CD8-positive, alpha-beta memory T cell (primary cell): ENCODE data around the gene FPGS. TPM values are rescaled to one million over a fixed set of nuclear protein-coding genes. Genes with fewer than 3 reads are reported as not detected.

Experiments used
- CTCF ChIA-PET: fragments of 350-600 bp; sonication (Branson Sonifier 250); formaldehyde crosslinking; loops from one replicate; lab custom pipeline; 2021; ENCODE audit warnings: antibody characterized with exemption; lab: Charles Lee
- POLR2A ChIA-PET: fragments of 350-600 bp; sonication (Branson Sonifier 250); formaldehyde crosslinking; loops from one replicate; lab custom pipeline; 2021; ENCODE audit warnings: antibody characterized with exemption; lab: Charles Lee
- DNase-seq, 5 donors: peaks; one replicate each; pipeline versions ENCODE4 v3.0.0 to v3.0.0-alpha.2; 2020 to 2022; ENCODE audit warnings: mixed read lengths in 1 of 5
- H3K27ac ChIP-seq: one replicate; pipeline ENCODE4 v1.7.0; 2013; ENCODE audit warnings: low read depth, mild to moderate bottlenecking, low read length, moderate library complexity
- H3K27me3 ChIP-seq: 2 replicates; pipeline ENCODE4 v1.7.0; 2013; ENCODE audit warnings: low read length, mild to moderate bottlenecking; ENCODE audit not compliant: insufficient read depth, poor library complexity, severe bottlenecking
- H3K36me3 ChIP-seq: 2 replicates; pipeline ENCODE4 v1.7.0; 2013; ENCODE audit warnings: mild to moderate bottlenecking, low read length, moderate library complexity; ENCODE audit not compliant: insufficient read depth
- H3K4me1 ChIP-seq: 2 replicates; pipeline ENCODE4 v1.7.0; 2013; ENCODE audit warnings: mild to moderate bottlenecking, low read length, moderate library complexity; ENCODE audit not compliant: insufficient read depth
- H3K4me3 ChIP-seq: 2 replicates; pipeline ENCODE4 v1.7.0; 2013; ENCODE audit warnings: mild to moderate bottlenecking, low read length
- H3K9me3 ChIP-seq: 2 replicates; pipeline ENCODE4 v1.7.0; 2013; ENCODE audit warnings: mild to moderate bottlenecking, low read length
- H3K27ac Mint-ChIP-seq, 8 donors: one replicate each; pipeline ENCODE4 v1.8.0; 2020 to 2021; ENCODE audit warnings: mixed read lengths in 8 of 8, mild to moderate bottlenecking in 6 of 8, inconsistent platforms in 3 of 8, moderate library complexity in 3 of 8
- H3K27me3 Mint-ChIP-seq, 2 donors: one replicate each; pipeline ENCODE4 v1.8.0; 2020 to 2021; ENCODE audit warnings: mixed read lengths in 2 of 2, mild to moderate bottlenecking in 1 of 2, moderate library complexity in 1 of 2
- H3K36me3 Mint-ChIP-seq, 3 donors: one replicate each; pipeline ENCODE4 v1.8.0; 2020 to 2021; ENCODE audit warnings: mixed read lengths in 3 of 3, inconsistent platforms in 1 of 3, mild to moderate bottlenecking in 1 of 3
- H3K4me1 Mint-ChIP-seq, 3 donors: one replicate each; pipeline ENCODE4 v1.8.0; 2020 to 2021; ENCODE audit warnings: mixed read lengths in 3 of 3, inconsistent platforms in 1 of 3, mild to moderate bottlenecking in 1 of 3
- H3K4me3 Mint-ChIP-seq, 7 donors: one replicate each; pipeline ENCODE4 v1.8.0; 2020 to 2021; ENCODE audit warnings: mixed read lengths in 7 of 7, mild to moderate bottlenecking in 6 of 7, moderate library complexity in 4 of 7, inconsistent platforms in 2 of 7
- H3K9me3 Mint-ChIP-seq, 5 donors: one replicate each; pipeline ENCODE4 v1.8.0; 2020 to 2022; ENCODE audit warnings: mixed read lengths in 5 of 5, mild to moderate bottlenecking in 3 of 5, moderate library complexity in 2 of 5, inconsistent platforms in 1 of 5
- polyA plus RNA-seq: library from polyadenylated mRNA; unstranded; fragments of 300-500 nt; fragmentation: Illumina TruSeq; gene quantifications from one replicate; pipeline ENCODE4 v1.2.3, GENCODE V29; 2021
- total RNA-seq, 2 experiments: library from RNA; stranded (reverse); gene quantifications; one replicate each; pipeline ENCODE4 v1.2.3, GENCODE V29; 2021

FPGS gene
- total and polyA plus RNA-seq, 3 experiments from 2014 or later, result 68.0 to 111 (median 110) TPM

DNA sequence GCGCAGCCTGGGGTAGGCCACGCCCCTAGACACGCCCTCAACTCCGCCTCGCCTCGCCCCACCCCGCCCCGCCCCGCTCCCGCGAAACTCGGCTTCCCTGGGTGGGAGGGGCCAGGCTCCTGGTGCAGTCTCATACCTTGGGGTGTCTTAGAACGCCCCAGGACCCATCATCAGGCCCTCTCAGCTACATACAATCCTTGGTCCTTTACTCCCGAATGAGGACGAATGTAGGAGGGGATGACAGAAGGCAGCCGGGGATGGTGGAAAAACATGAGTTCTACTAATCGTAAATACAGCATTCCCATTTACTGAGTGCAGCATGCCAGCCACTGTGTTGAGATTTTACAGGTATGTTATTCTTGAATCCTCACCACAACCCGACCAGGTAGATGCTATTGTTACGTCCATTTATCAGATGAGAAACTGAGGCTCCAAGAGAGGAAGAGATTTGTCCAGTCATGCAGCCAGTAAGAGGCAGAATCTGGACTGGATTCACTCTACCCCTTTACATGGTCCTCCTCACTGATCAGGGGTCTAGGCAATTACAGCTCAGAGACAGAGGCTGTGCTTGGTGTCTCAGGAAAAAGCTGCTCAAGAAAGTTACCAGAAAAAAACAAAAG is 31.0 kb upstream of the FPGS start:
- no peak for DNase-seq
- Histone ChIP-seq H3K36me3 (peaks cover 17% of the 10 kb centered on the region), H3K27me3 (no peaks in the 10 kb centered on the region), H3K9me3 (no peaks in the 10 kb centered on the region), H3K4me1 (peaks cover 68% of the 10 kb centered on the region), H3K27ac (peak overlapping the region; percentile 14), H3K4me3 (peak overlapping the region; percentile 14)
- peak overlapping the region; percentile 80 to 96 (median 89) for H3K4me3 Mint-ChIP-seq
- ChIA-PET CTCF (interaction anchor here (0.7 to 4.5 kb wide), 9 partner anchors 10 to 148 kb away, joined by 3 to 69 read pairs (median 3); partner anchors contain the start of genes CDK9 and TOR2A), POLR2A (interaction anchor here (0.5 to 3.7 kb wide), 12 partner anchors 8 to 321 kb away, joined by 3 to 54 read pairs (median 5); partner anchors contain the start of genes CDK9, ST6GALNAC4, ST6GALNAC6 and TOR2A)
- no peaks in the 10 kb centered on the region for H3K9me3 Mint-ChIP-seq
- H3K4me1 Mint-ChIP-seq, result peaks cover 60 to 78% (median 75%) of the 10 kb centered on the region in 3 donors
- peak overlapping the region; percentile 86 to 99 (median 98) for H3K27ac Mint-ChIP-seq
- no peaks in the 10 kb centered on the region for H3K27me3 Mint-ChIP-seq
- H3K36me3 Mint-ChIP-seq, result peaks cover 0 to 55% (median 4%) of the 10 kb centered on the region in 3 donors

DNA sequence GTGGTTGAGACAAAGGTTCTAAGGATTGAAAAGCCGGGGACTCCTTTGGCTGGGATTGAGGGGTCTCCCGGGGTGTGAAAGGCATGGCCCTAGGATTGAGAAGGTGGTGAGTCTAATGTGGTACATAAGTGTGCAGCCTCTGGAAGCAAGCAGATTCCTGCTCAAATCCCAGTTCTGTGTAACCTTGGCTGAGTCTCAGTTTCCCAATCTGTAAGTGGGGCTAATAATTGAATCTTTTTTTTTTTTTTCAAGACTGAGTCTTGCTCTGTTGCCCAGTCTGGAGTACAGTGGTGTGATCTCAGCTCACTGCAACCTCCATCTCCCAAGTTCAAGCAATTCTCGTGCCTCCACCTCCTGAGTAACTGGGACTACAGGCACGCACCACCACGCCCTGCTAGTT is 30.1 kb upstream of the FPGS start:
- no peak overlapping the region for H3K27ac ChIP-seq
- Mint-ChIP-seq H3K27ac (peak overlapping the region in 5 of 8 donors; percentile 29 to 98 (median 61)), H3K4me1 (peaks cover 53 to 74% (median 72%) of the 10 kb centered on the region in 3 donors), H3K4me3 (peak overlapping the region in 2 of 7 donors; percentile 22 to 64), H3K27me3 (no peaks in the 10 kb centered on the region), H3K36me3 (peaks cover 0 to 51% (median 5%) of the 10 kb centered on the region in 3 donors), H3K9me3 (no peaks in the 10 kb centered on the region)
- no peak for DNase-seq
- H3K4me1 ChIP-seq, result peaks cover 59% of the 10 kb centered on the region
- H3K9me3 ChIP-seq, result no peaks in the 10 kb centered on the region
- POLR2A ChIA-PET, result interaction anchor here (1.0 kb wide), 1 partner anchor 13 kb away, joined by 3 read pairs; the partner anchor contains the start of gene CDK9
- H3K4me3 ChIP-seq, result no peak overlapping the region
- H3K27me3 ChIP-seq, result no peaks in the 10 kb centered on the region
- CTCF ChIA-PET, result interaction anchor here (1.0 to 4.5 kb wide), 4 partner anchors 10 to 97 kb away, joined by 3 to 69 read pairs (median 16); partner anchors contain the start of genes CDK9 and TOR2A
- H3K36me3 ChIP-seq, result peaks cover 17% of the 10 kb centered on the region

DNA sequence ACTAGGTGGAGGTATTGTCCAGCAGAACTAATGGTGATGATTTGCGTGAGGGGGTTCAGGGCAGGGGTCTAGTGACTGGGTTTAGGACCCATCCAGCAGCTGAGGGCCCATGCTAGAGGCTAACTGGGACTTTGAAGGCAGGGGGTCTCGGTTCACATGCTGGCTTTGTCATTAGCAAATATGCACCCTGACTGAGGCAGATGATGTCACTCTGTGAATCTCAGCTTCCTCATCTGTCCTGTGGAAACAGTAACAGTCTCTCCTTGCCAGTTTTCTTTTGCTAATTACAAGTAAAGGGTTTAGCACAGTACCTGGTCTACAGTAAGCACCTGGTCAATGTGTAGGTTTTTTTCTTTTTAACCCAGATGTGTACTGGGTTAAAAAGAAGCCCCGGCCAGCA is 29.4 kb upstream of the FPGS start:
- Histone ChIP-seq H3K4me3 (no peak overlapping the region), H3K27me3 (no peaks in the 10 kb centered on the region), H3K9me3 (no peaks in the 10 kb centered on the region), H3K4me1 (peaks cover 52% of the 10 kb centered on the region), H3K27ac (no peak overlapping the region), H3K36me3 (peaks cover 17% of the 10 kb centered on the region)
- POLR2A ChIA-PET, result interaction anchor here (0.6 to 1.0 kb wide), 2 partner anchors 12 to 29 kb away, joined by 3 to 6 read pairs; partner anchors contain the start of gene CDK9
- H3K4me3 Mint-ChIP-seq, result peak overlapping the region in 1 of 7 donors; percentile 59
- peaks cover 0 to 51% (median 6%) of the 10 kb centered on the region in 3 donors for H3K36me3 Mint-ChIP-seq
- peaks cover 53 to 72% (median 70%) of the 10 kb centered on the region in 3 donors for H3K4me1 Mint-ChIP-seq
- H3K9me3 Mint-ChIP-seq, result no peaks in the 10 kb centered on the region
- CTCF ChIA-PET, result interaction anchor here (1.5 to 4.5 kb wide), 3 partner anchors 12 to 96 kb away, joined by 7 to 24 read pairs (median 17); partner anchors contain the start of genes CDK9 and TOR2A
- no peaks in the 10 kb centered on the region for H3K27me3 Mint-ChIP-seq
- peak overlapping the region in 6 of 8 donors; percentile 10 to 98 (median 70) for H3K27ac Mint-ChIP-seq
- no peak for DNase-seq

DNA sequence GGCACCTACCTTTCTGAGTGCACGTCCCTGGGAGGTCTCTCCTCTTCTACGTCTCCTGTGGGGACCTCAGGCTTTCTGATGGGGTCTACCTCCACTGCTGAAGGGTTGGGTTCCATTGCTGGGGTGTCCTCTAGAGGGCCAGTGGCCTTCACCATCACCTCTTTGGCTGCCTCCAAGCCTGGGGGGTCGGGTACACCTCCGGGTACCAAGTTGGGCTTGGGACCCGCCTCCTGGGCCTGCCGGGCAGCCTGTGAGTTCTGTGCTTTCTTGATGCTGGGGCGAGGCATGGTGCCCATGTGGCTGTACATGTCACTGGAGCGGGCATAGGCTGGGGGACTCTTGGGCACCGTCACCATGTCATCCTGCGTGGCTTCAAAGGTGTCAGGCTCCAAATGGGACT is 28.7 kb upstream of the FPGS start:
- ChIA-PET POLR2A (interaction anchor here (0.5 kb wide), 1 partner anchor 670 kb away, joined by 3 read pairs; no protein-coding TSS in a partner anchor), CTCF (interaction anchor here (1.1 to 3.4 kb wide), 4 partner anchors 8 to 39 kb away, joined by 4 to 17 read pairs (median 11); partner anchors contain the start of genes CDK9 and TOR2A)
- Histone ChIP-seq H3K4me3 (no peak overlapping the region), H3K36me3 (peaks cover 17% of the 10 kb centered on the region), H3K27me3 (no peaks in the 10 kb centered on the region), H3K9me3 (no peaks in the 10 kb centered on the region), H3K4me1 (peaks cover 48% of the 10 kb centered on the region), H3K27ac (no peak overlapping the region)
- no peaks in the 10 kb centered on the region for H3K9me3 Mint-ChIP-seq
- peak overlapping the region in 6 of 8 donors; percentile 29 to 88 (median 70) for H3K27ac Mint-ChIP-seq
- DNase-seq, result no peak
- no peaks in the 10 kb centered on the region for H3K27me3 Mint-ChIP-seq
- peaks cover 0 to 47% (median 6%) of the 10 kb centered on the region in 3 donors for H3K36me3 Mint-ChIP-seq
- H3K4me3 Mint-ChIP-seq, result peak overlapping the region in 4 of 7 donors; percentile 9 to 74 (median 31)
- H3K4me1 Mint-ChIP-seq, result peaks cover 48 to 72% (median 68%) of the 10 kb centered on the region in 3 donors

DNA sequence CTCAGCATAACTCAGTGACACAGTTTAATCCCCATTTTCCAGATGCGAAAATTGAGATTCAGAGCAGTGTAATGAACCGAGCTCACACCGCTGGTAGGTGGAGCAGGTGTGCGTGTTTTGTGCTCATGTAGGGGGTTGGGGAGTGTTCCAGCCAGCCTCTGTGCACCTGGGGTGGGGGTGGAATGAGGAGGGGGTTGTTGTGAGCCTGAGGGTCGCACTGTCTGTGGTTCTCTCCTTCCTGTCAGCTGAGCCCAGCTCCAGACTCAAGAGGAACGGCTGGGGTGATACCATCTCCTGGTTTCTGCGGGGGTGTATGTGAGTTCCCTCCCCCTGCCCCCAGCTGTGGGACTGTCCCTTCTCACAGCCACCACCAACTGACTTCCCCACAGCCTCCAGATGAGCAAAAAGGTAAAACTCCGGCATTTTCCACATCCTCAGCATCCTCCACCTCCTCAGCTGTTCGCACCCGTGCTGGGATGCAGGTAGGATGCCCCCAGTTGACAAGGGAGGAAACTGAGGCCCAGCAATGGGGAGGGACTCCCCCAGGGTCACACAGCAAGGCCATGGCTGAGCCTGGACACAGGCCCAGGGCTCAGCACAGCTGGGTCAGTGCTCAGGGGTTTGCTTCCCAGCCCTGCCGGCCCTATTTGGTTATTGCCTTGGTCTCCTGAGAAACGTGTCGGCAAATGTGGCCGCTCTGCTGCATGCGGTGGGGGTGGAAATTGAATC is 26.3 kb upstream of the FPGS start:
- ChIA-PET POLR2A (interaction anchor here (0.5 to 2.3 kb wide), 6 partner anchors 9 to 388 kb away, joined by 3 to 13 read pairs (median 5); partner anchors contain the start of gene CDK9), CTCF (interaction anchor here (0.7 to 3.4 kb wide), 5 partner anchors 9 to 259 kb away, joined by 3 to 17 read pairs (median 6); partner anchors contain the start of genes CDK9 and TOR2A)
- H3K36me3 Mint-ChIP-seq, result peaks cover 0 to 38% (median 6%) of the 10 kb centered on the region in 3 donors
- Histone ChIP-seq H3K36me3 (peaks cover 17% of the 10 kb centered on the region), H3K4me1 (peaks cover 49% of the 10 kb centered on the region), H3K9me3 (no peaks in the 10 kb centered on the region), H3K27me3 (no peaks in the 10 kb centered on the region), H3K4me3 (peak overlapping the region; percentile 68), H3K27ac (peak overlapping the region; percentile 82)
- H3K27ac Mint-ChIP-seq, result peak overlapping the region; percentile 91 to 100 (median 98)
- DNase-seq, result peak; percentile 61 to 87 (median 75)
- no peaks in the 10 kb centered on the region for H3K27me3 Mint-ChIP-seq
- peaks cover 43 to 69% (median 67%) of the 10 kb centered on the region in 3 donors for H3K4me1 Mint-ChIP-seq
- no peaks in the 10 kb centered on the region for H3K9me3 Mint-ChIP-seq
- H3K4me3 Mint-ChIP-seq, result peak overlapping the region; percentile 99 to 100 (median 100)

DNA sequence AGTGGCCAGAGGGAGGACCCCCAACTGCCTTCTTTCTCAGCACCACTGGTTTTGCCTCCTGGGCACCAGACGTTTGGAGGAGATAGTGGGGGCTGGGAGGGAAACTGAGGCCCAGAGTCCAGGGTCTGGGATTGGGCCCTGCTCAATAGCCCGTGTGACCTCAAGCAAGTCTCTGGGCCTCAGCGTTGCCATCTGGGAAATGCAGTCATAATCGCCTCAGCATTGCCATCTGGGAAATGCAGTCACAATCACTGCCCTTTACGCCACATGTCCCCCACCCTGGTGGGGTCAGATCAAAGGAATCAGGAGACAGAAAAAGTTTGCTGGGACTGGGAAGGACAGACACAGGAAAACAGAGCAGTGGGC is 25.8 kb upstream of the FPGS start:
- no peaks in the 10 kb centered on the region for H3K9me3 Mint-ChIP-seq

DNA sequence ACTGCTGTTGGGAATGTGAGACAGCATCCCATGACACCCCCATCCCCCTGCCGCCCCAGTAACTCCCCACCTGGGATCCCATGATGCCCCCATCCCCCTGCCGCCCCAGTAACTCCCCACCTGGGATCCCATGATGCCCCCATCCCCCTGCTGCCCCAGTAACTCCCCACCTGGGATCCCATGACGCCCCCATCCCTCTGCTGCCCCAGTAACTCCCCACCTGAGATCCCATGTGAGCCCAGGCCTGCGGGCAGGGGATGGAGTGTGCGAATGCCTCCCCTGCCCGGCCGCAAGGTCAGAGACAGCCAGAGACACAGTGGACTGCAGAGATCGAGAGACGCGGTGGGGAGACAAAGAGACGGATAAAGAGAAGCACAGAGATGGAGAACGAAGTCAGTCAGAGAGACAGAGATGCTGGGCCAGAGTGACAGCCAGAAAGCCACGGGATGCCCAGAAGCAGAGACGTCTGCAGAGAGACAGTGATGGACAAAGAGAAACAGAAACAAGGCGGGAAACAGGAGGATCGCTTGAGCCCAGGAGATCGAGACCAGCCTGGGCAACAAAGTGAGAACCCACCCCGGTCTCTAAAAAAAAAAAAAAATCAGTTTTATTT is 25.2 kb upstream of the FPGS start:
- peaks cover 44 to 73% (median 71%) of the 10 kb centered on the region in 3 donors for H3K4me1 Mint-ChIP-seq
- Histone ChIP-seq H3K4me3 (peak overlapping the region; percentile 68), H3K4me1 (peaks cover 50% of the 10 kb centered on the region), H3K9me3 (no peaks in the 10 kb centered on the region), H3K27me3 (no peaks in the 10 kb centered on the region), H3K36me3 (peaks cover 16% of the 10 kb centered on the region), H3K27ac (peak overlapping the region; percentile 82)
- POLR2A ChIA-PET, result interaction anchor here (0.7 to 1.6 kb wide), 3 partner anchors 10 to 326 kb away, joined by 3 to 8 read pairs (median 5); partner anchors contain the start of genes LRSAM1 and RPL12
- H3K9me3 Mint-ChIP-seq, result no peaks in the 10 kb centered on the region
- no peaks in the 10 kb centered on the region for H3K27me3 Mint-ChIP-seq
- H3K4me3 Mint-ChIP-seq, result peak overlapping the region; percentile 99 to 100 (median 100)
- H3K27ac Mint-ChIP-seq, result peak overlapping the region; percentile 91 to 100 (median 98)
- peaks cover 0 to 30% (median 6%) of the 10 kb centered on the region in 3 donors for H3K36me3 Mint-ChIP-seq
- DNase-seq, result no peak
- CTCF ChIA-PET, result interaction anchor here (1.2 to 2.0 kb wide), 3 partner anchors 8 to 43 kb away, joined by 3 to 13 read pairs (median 6); partner anchors contain the start of gene TOR2A

More for the DNA sequence above, 25.8 kb upstream of the FPGS start:
- peak overlapping the region; percentile 99 to 100 (median 100) for H3K4me3 Mint-ChIP-seq
- Histone ChIP-seq H3K27me3 (no peaks in the 10 kb centered on the region), H3K36me3 (peaks cover 17% of the 10 kb centered on the region), H3K9me3 (no peaks in the 10 kb centered on the region), H3K4me1 (peaks cover 49% of the 10 kb centered on the region), H3K27ac (peak overlapping the region; percentile 82), H3K4me3 (peak overlapping the region; percentile 68)
- CTCF ChIA-PET, result interaction anchor here (0.7 to 3.4 kb wide), 4 partner anchors 8 to 93 kb away, joined by 3 to 17 read pairs (median 10); partner anchors contain the start of genes CDK9 and TOR2A
- no peak for DNase-seq
- H3K27ac Mint-ChIP-seq, result peak overlapping the region; percentile 91 to 100 (median 98)
- POLR2A ChIA-PET, result interaction anchor here (0.5 to 2.3 kb wide), 3 partner anchors 8 to 139 kb away, joined by 5 to 13 read pairs (median 6); partner anchors contain the start of gene CDK9
- H3K36me3 Mint-ChIP-seq, result peaks cover 0 to 32% (median 6%) of the 10 kb centered on the region in 3 donors
- H3K27me3 Mint-ChIP-seq, result no peaks in the 10 kb centered on the region
- H3K4me1 Mint-ChIP-seq, result peaks cover 43 to 69% (median 67%) of the 10 kb centered on the region in 3 donors
